ENCODE results near the gene FAHD2B.
"Not testable (repeated sequence)": the region's sequence is repeated elsewhere in the genome, so short reads cannot be mapped to it uniquely, and the experiment has no call there.

The FAHD2B gene

DNA sequence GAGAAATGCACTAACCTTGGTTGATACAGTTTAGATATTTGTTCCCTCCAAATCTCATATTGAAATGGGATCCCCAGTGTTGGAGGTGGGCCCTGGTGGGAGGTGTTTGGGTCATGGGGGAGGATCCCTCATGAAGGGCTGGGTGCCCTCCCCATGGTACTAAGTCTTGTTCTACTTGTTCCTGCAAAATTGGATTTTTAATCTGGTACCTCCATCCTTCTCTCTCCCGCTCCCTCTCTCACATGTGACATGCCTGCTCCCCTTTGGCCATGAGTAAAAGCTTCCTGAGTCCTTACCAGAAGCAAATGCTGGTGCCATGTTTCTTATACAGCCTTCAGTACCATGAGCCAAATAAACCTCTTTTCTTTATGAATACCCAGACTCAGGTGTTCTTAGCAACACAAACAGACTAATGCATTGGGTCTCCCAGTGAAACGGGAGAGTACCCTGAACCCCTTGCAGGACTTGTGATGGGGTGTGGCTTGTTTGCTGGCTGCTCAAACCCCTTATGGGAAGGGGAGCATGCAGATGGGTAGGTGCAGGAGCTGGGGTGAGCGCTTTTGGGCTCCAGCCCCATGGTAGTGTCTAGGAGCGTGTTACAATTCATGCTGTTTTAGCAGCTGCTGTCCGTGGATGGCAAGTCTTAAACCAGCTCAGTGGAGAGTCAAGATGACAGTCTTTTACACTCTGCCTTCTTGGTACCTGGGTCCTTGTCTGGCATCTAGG, 27.2 kb downstream of the FAHD2B start:
- no peak for DNase-seq

DNA sequence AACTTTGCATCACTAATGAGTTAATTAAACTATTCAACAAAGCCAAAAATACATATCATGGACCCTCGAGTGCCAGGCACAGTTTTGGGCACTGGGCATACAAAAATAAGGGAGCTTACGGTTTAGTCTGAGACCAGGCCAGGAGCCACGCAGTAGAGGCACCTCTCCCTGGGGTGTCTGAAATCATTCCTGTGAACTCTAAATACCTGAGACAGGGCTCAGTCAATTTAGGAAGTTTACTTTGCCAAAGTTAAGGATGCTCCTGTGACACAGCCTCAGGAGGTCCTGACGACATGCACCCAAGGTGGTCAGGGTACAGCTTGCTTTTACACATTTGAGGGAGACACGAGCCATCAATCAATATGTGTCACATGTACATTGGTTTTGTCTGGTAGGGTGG, 28.7 kb downstream of the FAHD2B start:
- DNase-seq: not testable (repeated sequence)

DNA sequence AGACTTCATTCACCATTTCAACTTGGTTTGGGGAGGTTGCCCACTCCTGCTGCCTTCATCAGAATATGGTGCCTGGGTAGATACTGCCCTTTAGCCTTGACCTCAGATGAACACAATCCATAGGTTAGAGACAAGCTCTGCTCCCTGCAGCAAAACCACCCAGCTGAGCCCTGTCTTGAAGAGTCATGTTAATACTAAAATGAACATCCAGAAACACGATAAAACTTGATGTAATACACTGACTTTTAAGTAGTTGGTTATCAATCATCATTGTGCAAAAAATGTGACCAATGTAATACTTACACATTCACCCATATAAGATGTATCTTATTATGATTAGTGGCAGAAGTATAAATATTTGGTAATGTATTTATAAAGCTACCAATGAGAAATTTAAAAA, 32.7 kb downstream of the FAHD2B start:
- not testable (repeated sequence) for DNase-seq

DNA sequence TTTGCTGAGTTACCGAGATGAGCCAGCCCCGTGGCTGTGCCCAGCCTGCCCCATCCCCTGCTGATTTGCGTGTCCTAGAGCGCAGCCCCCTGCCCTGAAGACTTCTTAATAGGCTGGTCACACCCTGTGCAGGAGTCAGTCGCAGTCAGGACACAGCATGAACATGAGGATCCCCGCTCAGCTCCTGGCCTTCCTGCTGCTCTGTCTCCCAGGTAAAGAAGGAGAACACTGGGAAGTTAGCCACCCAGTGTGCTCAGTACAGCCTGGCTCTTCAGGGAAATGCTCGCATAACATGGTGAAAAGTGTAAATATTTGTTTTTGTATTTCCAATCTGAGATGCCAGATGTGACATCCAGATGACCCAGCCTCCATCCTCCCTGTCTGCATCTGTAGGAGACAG, 34.9 kb downstream of the FAHD2B start:
- DNase-seq: not testable (repeated sequence)

DNA sequence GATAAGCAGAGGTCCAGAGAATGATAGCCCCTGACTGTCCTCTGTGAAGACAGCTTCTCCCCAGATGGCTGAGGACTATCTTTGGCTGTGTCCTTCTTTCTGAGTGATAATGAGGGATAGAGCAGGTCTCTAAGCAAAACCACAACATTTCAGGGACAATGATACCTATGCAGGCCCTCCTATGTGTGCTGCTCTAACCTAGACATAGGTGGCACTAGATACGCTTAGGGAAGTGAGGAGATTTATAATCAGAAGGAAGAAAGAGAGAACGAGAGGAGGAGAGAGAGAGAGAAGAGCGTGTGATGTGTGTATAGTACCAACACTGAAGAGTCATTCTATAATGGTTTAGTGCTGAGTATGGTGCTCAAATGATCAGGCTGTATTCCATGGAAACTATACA, 38.5 kb downstream of the FAHD2B start:
- DNase-seq: not testable (repeated sequence)

DNA sequence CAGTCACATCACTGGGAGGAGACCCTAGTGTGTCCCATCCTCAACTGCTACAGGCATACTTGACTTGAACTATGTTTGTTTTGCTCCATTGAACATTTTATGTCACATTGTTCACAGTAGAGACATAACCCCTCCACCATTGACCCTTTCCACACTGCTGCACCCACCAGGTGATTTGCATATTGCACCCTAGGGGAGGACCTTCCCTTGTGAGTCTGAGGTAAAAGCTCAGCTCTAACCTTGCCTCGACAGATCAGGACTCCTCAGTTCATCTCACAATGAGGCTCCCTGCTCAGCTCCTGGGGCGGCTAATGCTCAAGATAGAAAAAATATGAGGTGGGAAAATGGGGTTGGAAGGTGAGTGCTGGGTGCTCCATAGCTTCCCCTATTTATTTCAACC, 44.6 kb downstream of the FAHD2B start:
- not testable (repeated sequence) for DNase-seq

DNA sequence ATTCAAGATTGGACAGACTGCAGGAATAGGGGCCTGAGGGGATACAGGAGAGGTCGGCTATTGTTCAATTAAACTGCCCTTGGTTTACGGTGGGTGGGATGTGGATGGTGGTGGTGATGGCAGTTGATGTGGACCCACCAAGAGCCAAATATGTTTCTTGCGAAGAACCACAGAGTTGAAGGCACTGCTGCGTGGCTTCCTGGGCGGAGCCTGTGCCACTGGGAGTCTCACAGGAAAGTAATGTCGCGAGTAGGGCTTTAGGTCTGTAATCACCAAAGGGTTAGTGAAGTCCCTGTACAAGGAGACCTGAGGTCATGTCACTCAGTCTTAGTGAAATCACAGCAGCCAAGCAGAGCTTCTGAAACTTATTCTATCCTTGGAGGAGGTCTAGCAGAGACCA, 46.2 kb downstream of the FAHD2B start:
- DNase-seq: not testable (repeated sequence)

DNA sequence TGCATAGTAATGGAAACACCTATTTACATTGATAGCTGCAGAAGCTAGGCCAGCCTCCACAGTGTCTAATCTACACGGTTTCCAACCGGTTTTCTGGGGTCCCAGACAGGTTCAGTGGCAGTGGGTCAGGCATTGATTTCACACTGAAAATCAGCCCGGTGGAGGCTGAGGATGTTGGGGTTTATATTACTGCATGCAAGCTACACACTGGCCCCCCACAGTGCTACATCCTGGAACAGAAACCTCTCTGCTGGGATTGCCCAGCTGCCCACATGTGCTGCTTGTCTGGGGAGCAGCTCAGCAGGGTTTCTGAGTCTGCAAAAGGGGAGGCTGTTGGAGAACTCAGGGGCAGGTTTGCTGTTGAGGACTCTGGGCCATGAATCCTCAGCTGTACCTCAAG, 48.0 kb downstream of the FAHD2B start:
- not testable (repeated sequence) for DNase-seq

DNA sequence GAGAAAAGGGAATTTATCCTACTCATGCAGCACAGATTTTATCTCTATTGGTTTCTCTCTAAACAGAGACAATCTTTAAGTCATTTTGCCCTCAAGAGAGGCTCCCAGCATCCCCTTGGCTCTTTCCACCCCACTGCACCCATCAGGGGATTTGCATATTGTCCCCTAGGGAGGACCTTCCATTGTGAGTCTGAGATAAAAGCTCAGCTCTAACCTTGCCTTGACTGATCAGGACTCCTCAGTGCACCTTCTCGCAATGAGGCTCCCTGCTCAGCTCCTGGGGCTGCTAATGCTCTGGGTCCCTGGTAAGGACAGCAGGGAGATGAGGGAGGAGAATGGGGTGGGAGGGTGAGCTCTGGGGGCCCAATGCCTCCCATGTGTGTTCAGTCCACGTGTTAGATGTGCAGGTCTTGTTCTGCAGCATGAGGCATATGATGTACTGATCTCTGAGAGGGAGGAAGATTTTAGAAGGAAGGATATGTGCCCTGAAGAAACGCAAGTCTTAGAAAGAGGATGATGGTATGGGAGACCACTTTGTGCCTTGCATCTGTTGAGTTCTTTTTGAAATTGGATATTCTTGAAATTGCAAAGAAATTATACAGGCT, 48.7 kb downstream of the FAHD2B start:
- DNase-seq: not testable (repeated sequence)

Data from activated effector memory CD4-positive, alpha-beta T cell treated with Interleukin-2 at 50 U/mL for 16 hours (primary cell).